Head of caudate nucleus (tissue), 42 donors: Measurements from ENCODE around the gene TRIM41.

ENCODE experiments used
- DNase-seq, 42 donors: peaks; one replicate each; pipeline versions ENCODE4 v3.0.0 to v3.0.0-alpha.2; 2020 to 2021; ENCODE audit warnings: mixed read lengths in 7 of 42
- intact Hi-C: fragments of 100-400 bp; cut with DNase I; formaldehyde crosslinking; loops from one replicate; pipeline ENCODE4 v1.15.0; 2022

TRIM41 gene

GRCh38 chr5:181191526-181192336, 31.4 kb upstream of the TRIM41 start:
- intact Hi-C loops = loop anchor here (1.0 to 2.0 kb wide), 2 partner anchors 15 to 31 kb away; no protein-coding TSS in a partner anchor

GRCh38 chr5:181192337-181193046, 30.6 kb upstream of the TRIM41 start:
- intact Hi-C loops = no loop called here

More at GRCh38 chr5:181191526-181192336, 31.4 kb upstream of the TRIM41 start:
- DNase-seq = peak; percentile 86 to 97 (median 94)

GRCh38 chr5:181193656-181194055, 29.4 kb upstream of the TRIM41 start:
- no peak for DNase-seq
- intact Hi-C loops = no loop called here

More at GRCh38 chr5:181192337-181193046, 30.6 kb upstream of the TRIM41 start:
- DNase-seq = no peak

GRCh38 chr5:181194489-181195248, 28.4 kb upstream of the TRIM41 start:
- intact Hi-C loops = no loop called here
- DNase-seq = no peak

GRCh38 chr5:181195249-181195761, 27.8 kb upstream of the TRIM41 start:
- no peak for DNase-seq
- intact Hi-C loops = no loop called here

GRCh38 chr5:181197326-181197951, 25.6 kb upstream of the TRIM41 start:
- no peak for DNase-seq
- intact Hi-C loops = no loop called here

GRCh38 chr5:181198106-181198685, 24.9 kb upstream of the TRIM41 start:
- no peak for DNase-seq
- intact Hi-C loops = no loop called here

- no peak for DNase-seq
- intact Hi-C loops = no loop called here
Observed at GRCh38 chr5:181198905-181199519, 24.1 kb upstream of the TRIM41 start.

- no peak for DNase-seq
- intact Hi-C loops = no loop called here
Observed at GRCh38 chr5:181199881-181200638, 23.0 kb upstream of the TRIM41 start.

GRCh38 chr5:181200816-181201215, 22.3 kb upstream of the TRIM41 start:
- intact Hi-C loops = no loop called here
- DNase-seq = no peak

- intact Hi-C loops = no loop called here
- no peak for DNase-seq
Observed at GRCh38 chr5:181203093-181203711, 19.9 kb upstream of the TRIM41 start.

GRCh38 chr5:181203777-181204112, 19.3 kb upstream of the TRIM41 start:
- intact Hi-C loops = no loop called here

GRCh38 chr5:181204113-181204825, 18.8 kb upstream of the TRIM41 start:
- peak in 1 of 42 donors; percentile 22 for DNase-seq
- intact Hi-C loops = no loop called here

More at GRCh38 chr5:181203777-181204112, 19.3 kb upstream of the TRIM41 start:
- DNase-seq = no peak

- peak in 9 of 42 donors; percentile 15 to 54 (median 42) for DNase-seq
Observed at GRCh38 chr5:181204826-181205760, 18.0 kb upstream of the TRIM41 start, which contains the start of gene TRIM7. Gene TRIM7, minus strand, starts transcription at chr5:181205196. Its CDS starts 86 bp downstream, at chr5:181205110.

More at GRCh38 chr5:181204826-181205760, 18.0 kb upstream of the TRIM41 start, which contains the start of gene TRIM7:
- intact Hi-C loops = no loop called here
